Skeletal muscle tissue (tissue), 4 donors: ENCODE results near the gene PACRG. TPM values are rescaled to one million over a fixed set of nuclear protein-coding genes. Genes with fewer than 3 reads are reported as not detected.

ENCODE experiments used
- H3K27ac ChIP-seq: one replicate; pipeline ENCODE4 v1.7.0; 2013; ENCODE audit warnings: mild to moderate bottlenecking, low read depth, low read length, inconsistent platforms
- H3K27me3 ChIP-seq, 3 donors: one replicate each; pipeline ENCODE4 v1.7.0; 2013; ENCODE audit warnings: low read length in 3 of 3; ENCODE audit not compliant: control insufficient read depth in 3 of 3, insufficient read depth in 3 of 3
- H3K36me3 ChIP-seq, 3 donors: one replicate each; pipeline ENCODE4 v1.7.0; 2013; ENCODE audit warnings: low read length in 3 of 3; ENCODE audit not compliant: control insufficient read depth in 3 of 3, insufficient read depth in 3 of 3
- H3K4me1 ChIP-seq, 3 donors: one replicate each; pipeline ENCODE4 v1.7.0; 2013; ENCODE audit warnings: low read length in 3 of 3, mild to moderate bottlenecking in 3 of 3; ENCODE audit not compliant: control insufficient read depth in 3 of 3, insufficient read depth in 3 of 3
- H3K4me3 ChIP-seq, 3 donors: one replicate each; pipeline ENCODE4 v1.7.0; 2013; ENCODE audit warnings: low read length in 3 of 3
- H3K9ac ChIP-seq, 3 donors: one replicate each; pipeline ENCODE4 v1.7.0; 2013; ENCODE audit warnings: low read length in 3 of 3, mild to moderate bottlenecking in 3 of 3, moderate library complexity in 2 of 3, low read depth in 1 of 3
- H3K9me3 ChIP-seq, 3 donors: one replicate each; pipeline ENCODE4 v1.7.0; 2013; ENCODE audit warnings: low read length in 3 of 3; ENCODE audit not compliant: control insufficient read depth in 3 of 3
- total RNA-seq: library from RNA; depleted of rRNA; stranded (reverse); fragments of >200 nt; gene quantifications from one replicate; pipeline ENCODE4 v1.2.3, GENCODE V29; 2014
- donor health status: Osteomylitis.

PACRG gene
- total RNA-seq, 1 donor from 2014 or later: 1.0 TPM

GRCh38 chr6:162940426-162940825, 212.7 kb downstream of the PACRG start:
- Histone ChIP-seq H3K27me3 (no peaks in the 10 kb centered on the region), H3K4me3 (no peak overlapping the region), H3K9me3 (peaks cover 2 to 9% (median 3%) of the 10 kb centered on the region in 3 donors), H3K4me1 (no peaks in the 10 kb centered on the region), H3K27ac (no peak overlapping the region), H3K36me3 (no peaks in the 10 kb centered on the region), H3K9ac (no peak overlapping the region)

DNA sequence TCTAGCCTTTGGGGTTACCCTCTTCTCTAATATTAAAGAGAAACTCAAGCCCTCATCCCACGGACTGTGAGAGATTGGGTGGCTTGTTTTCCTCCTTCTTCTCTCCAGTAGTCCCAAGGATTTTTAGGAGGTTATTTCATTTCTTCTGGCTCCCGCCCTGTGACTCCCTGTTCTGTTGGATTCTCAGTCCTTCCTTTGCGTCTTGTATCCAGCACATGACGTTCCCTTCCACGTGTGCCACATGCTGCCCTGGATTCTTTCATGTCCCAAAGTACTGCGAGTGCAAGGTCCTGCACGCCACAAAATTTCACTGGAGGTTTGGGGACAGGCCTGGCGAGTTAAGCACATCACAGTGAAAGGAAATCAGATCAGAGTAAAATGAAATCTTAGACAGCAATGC, 213.4 kb downstream of the PACRG start:
- no peak overlapping the region for H3K4me3 ChIP-seq
- H3K36me3 ChIP-seq: no peaks in the 10 kb centered on the region
- no peaks in the 10 kb centered on the region for H3K4me1 ChIP-seq
- no peak overlapping the region for H3K27ac ChIP-seq
- no peak overlapping the region for H3K9ac ChIP-seq
- H3K27me3 ChIP-seq: no peaks in the 10 kb centered on the region
- H3K9me3 ChIP-seq: peaks cover 0 to 2% (median 2%) of the 10 kb centered on the region in 3 donors

DNA sequence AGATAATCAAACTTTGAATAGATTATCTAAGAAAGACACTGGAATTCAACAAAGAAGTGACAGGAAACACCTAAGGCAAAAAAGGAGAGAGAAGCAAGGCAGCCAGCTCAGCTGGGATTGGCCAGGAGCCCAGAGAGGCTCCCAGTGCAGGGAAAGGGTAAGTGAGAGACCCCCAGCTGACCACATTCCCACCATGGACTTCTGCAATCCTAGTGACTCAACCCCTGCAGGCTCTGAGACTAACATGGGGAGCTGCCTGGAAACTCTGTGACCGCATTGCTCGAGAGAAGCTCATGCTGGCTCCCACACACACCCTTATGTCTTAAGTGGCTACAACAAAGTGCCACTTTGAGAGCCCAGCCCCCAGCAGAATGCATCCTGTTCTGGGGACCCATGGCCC, 215.1 kb downstream of the PACRG start:
- H3K36me3 ChIP-seq: no peaks in the 10 kb centered on the region
- H3K9me3 ChIP-seq: no peaks in the 10 kb centered on the region
- no peaks in the 10 kb centered on the region for H3K27me3 ChIP-seq
- H3K27ac ChIP-seq: no peak overlapping the region
- no peak overlapping the region for H3K9ac ChIP-seq
- H3K4me1 ChIP-seq: no peaks in the 10 kb centered on the region
- H3K4me3 ChIP-seq: no peak overlapping the region

DNA sequence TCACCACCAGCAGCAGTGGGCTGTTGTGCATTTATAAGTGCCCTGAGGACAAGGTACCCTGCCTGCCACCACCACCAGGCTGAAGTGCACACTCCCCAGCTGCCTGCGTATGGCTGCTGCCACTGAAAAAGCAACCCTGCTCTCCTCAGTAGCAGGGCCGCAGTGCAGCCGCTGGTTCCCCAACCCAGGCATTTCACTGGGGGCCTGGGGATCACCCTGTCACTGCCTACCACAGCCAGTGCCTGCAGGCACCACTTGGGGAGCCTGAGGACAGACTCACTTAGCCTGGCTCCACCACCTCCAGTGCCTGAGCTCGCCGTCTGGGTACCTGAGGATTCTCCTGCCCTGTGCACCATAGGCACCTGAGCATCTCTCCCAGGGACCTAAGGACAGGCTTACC, 215.6 kb downstream of the PACRG start:
- H3K27me3 ChIP-seq: no peaks in the 10 kb centered on the region
- no peaks in the 10 kb centered on the region for H3K9me3 ChIP-seq
- H3K4me1 ChIP-seq: no peaks in the 10 kb centered on the region
- no peak overlapping the region for H3K9ac ChIP-seq
- H3K4me3 ChIP-seq: no peak overlapping the region
- no peak overlapping the region for H3K27ac ChIP-seq
- no peaks in the 10 kb centered on the region for H3K36me3 ChIP-seq

DNA sequence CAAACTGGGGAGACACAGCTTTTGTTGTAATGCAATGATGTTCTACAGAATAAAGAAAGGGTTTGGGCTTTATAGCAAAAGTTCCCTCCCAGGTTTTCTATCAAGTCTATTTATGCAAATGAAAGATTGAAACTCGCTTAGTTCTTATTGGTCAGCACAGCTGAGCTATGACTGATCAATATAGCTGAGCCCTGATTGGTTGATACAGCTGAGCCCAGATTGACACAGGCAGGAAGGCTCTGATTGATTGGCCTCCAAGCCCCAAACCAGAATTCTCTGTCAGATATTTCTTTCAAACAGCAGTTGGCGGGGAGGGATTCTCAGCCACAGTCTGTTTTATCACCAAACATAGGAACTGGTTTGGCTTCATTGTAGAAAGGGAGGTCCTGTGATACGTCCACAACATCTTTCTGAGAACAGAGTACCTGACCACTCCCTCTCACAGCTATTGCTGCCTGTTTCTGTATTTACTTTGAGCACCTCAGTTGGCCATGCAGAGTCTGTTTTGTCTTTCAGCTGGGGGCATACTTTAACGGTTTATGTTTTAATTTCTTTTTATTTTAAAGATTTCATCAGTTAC, 223.5 kb downstream of the PACRG start:
- H3K9me3 ChIP-seq: no peaks in the 10 kb centered on the region
- H3K4me1 ChIP-seq: no peaks in the 10 kb centered on the region
- H3K4me3 ChIP-seq: no peak overlapping the region
- no peak overlapping the region for H3K27ac ChIP-seq
- H3K27me3 ChIP-seq: no peaks in the 10 kb centered on the region
- no peak overlapping the region for H3K9ac ChIP-seq
- H3K36me3 ChIP-seq: no peaks in the 10 kb centered on the region

- Histone ChIP-seq H3K27me3 (no peaks in the 10 kb centered on the region), H3K9me3 (no peaks in the 10 kb centered on the region), H3K4me3 (no peak overlapping the region), H3K36me3 (no peaks in the 10 kb centered on the region), H3K4me1 (no peaks in the 10 kb centered on the region), H3K9ac (no peak overlapping the region), H3K27ac (no peak overlapping the region)
These were observed 224.6 kb downstream of the PACRG start for GRCh38 chr6:162952423-162952822.

DNA sequence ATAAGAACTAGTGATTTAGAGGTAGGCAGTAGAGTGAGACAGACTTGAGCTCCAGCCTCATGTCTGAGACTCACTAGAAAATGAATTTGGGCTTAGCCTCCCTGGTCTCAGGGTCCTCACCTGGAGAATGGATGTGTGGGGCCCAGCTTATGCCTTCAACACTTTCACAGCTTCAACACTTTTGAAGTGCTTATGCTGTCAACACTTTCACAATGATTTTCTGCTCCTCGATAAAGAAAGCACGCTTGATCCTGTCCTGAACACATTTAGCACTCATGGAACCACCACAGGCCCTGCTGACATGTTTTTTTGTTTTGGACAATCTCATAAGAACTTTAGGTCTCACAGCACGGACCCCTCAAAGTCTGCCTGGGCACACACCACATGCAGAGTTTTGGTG, 229.3 kb downstream of the PACRG start:
- Histone ChIP-seq H3K4me1 (no peaks in the 10 kb centered on the region), H3K9me3 (no peaks in the 10 kb centered on the region), H3K27ac (no peak overlapping the region), H3K36me3 (no peaks in the 10 kb centered on the region), H3K27me3 (no peaks in the 10 kb centered on the region), H3K4me3 (no peak overlapping the region), H3K9ac (no peak overlapping the region)

DNA sequence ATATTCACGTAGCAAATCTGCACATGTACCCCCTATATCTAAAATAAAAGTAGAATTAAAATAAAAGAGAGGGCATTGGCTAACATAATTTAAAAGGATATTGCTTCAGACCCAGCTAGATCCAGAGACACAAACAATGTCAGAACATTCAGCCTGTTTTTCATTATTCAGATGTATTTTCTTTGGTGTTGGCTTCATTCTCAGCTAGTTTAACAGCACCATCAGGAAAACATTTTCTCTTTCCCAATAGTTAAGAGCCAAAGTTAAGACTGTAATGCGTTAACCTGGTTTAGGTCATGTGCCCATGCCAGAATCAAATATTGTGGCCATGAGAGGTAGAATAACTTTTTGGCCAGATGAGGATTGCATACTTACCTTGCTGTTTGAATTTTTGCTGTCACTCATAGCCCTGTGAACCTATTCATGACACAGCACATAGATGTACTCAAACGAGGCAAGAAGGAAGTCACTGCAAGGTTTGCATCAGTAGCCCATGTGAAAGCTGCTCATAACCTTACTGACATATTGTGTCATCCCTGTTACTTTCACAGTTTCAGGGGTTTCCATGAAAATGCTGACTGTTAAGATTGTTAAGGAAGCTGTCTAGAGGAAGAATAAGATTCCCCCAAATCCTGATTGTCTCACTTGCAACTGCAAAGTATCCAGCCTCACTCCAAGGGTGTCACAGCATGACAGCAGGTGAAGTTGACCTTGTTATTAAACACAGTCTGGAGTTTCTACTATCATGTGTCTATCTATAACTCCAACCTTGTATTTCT, 233.1 kb downstream of the PACRG start:
- Histone ChIP-seq H3K4me1 (no peaks in the 10 kb centered on the region), H3K9ac (no peak overlapping the region), H3K9me3 (no peaks in the 10 kb centered on the region), H3K27ac (no peak overlapping the region), H3K27me3 (no peaks in the 10 kb centered on the region), H3K36me3 (no peaks in the 10 kb centered on the region), H3K4me3 (no peak overlapping the region)

DNA sequence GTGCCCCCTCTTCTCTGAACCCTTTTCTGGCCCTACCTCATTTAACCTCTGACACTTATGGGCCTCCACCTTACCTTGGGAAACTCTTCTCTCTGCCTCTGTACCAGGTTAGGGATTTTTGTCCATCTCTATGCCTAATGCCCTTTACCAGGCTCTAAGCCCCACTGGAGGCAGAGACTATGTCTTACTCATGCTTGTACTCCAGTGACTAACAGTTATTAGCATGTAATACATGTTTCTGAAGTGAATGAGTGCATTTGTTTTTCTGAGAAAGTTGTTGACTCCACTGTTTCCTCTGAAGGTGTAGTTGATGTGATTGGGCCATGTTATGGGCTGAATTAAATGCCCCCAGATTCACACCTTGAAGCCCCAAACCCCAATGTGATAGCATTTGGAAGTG, 234.3 kb downstream of the PACRG start:
- no peaks in the 10 kb centered on the region for H3K9me3 ChIP-seq
- H3K27ac ChIP-seq: no peak overlapping the region
- H3K4me3 ChIP-seq: no peak overlapping the region
- no peak overlapping the region for H3K9ac ChIP-seq
- H3K36me3 ChIP-seq: no peaks in the 10 kb centered on the region
- no peaks in the 10 kb centered on the region for H3K27me3 ChIP-seq
- H3K4me1 ChIP-seq: no peaks in the 10 kb centered on the region

DNA sequence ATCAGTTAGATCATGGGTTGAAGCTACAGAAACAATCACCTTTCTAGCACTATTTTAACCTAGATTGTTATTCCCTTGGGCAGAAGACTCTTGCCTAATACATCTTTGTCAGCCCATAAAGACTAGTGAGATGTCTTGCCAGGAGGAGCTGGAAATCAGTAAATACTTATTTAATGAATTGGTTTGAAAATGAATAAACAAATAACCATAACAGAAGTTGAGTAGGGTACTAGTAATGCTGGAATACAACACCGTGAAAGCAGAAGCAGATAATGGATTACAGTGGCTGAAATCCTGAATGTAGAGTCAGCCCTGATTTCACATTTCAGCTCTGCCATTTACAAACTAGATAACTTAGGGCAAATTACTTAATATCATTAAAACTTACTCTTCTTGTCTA, 236.1 kb downstream of the PACRG start:
- Histone ChIP-seq H3K9ac (no peak overlapping the region), H3K27ac (no peak overlapping the region), H3K4me3 (no peak overlapping the region), H3K9me3 (no peaks in the 10 kb centered on the region), H3K27me3 (no peaks in the 10 kb centered on the region), H3K4me1 (no peaks in the 10 kb centered on the region), H3K36me3 (no peaks in the 10 kb centered on the region)
